Naive thymus-derived CD4-positive, alpha-beta T cell (primary cell): ENCODE measurements around the gene ERMP1. TPM values are rescaled to one million over a fixed set of nuclear protein-coding genes. Genes with fewer than 3 reads are reported as not detected.
A peak's percentile ranks its signal among the peaks of the same experiment; 100 is the strongest.

Source experiments
- ATAC-seq: fragments of 150-1000 bp; cut with Tn5 transposase; 2 replicates; pipeline ENCODE4 v1.10.0; 2021; ENCODE audit warnings: mild to moderate bottlenecking, moderate library complexity
- CTCF ChIA-PET: fragments of 350-600 bp; sonication (Branson Sonifier 250); formaldehyde crosslinking; loops from one replicate; lab custom pipeline; 2021; ENCODE audit warnings: antibody characterized with exemption; lab: Charles Lee
- POLR2A ChIA-PET: fragments of 350-600 bp; sonication (Branson Sonifier 250); formaldehyde crosslinking; loops from one replicate; lab custom pipeline; 2021; ENCODE audit warnings: antibody characterized with exemption, inconsistent platforms; lab: Charles Lee
- DNase-seq, 9 donors: peaks; one replicate each; pipeline versions ENCODE4 v3.0.0 to v3.0.0-alpha.2; 2020 to 2022; ENCODE audit warnings: mixed read lengths in 1 of 9
- H3K27ac ChIP-seq: one replicate; pipeline ENCODE4 v1.7.0; 2013; ENCODE audit warnings: mild to moderate bottlenecking, low read depth, low read length, moderate library complexity
- H3K27me3 ChIP-seq, 2 donors: one replicate each; pipeline ENCODE4 v1.7.0; 2013; ENCODE audit warnings: low read length in 2 of 2, mild to moderate bottlenecking in 2 of 2, moderate library complexity in 2 of 2; ENCODE audit not compliant: control insufficient read depth in 2 of 2, insufficient read depth in 2 of 2
- H3K36me3 ChIP-seq, 3 experiments: 1 replicate in 2 of 3; 2 replicates in 1 of 3; pipeline ENCODE4 v1.7.0; 2013; ENCODE audit warnings: low read length in 3 of 3, mild to moderate bottlenecking in 3 of 3, moderate library complexity in 1 of 3; ENCODE audit not compliant: insufficient read depth in 3 of 3, control insufficient read depth in 2 of 3
- H3K4me1 ChIP-seq, 2 donors: one replicate each; pipeline ENCODE4 v1.7.0; 2013; ENCODE audit warnings: low read length in 2 of 2, mild to moderate bottlenecking in 2 of 2, moderate library complexity in 1 of 2; ENCODE audit not compliant: control insufficient read depth in 2 of 2, insufficient read depth in 2 of 2
- H3K4me3 ChIP-seq: 2 replicates; pipeline ENCODE4 v1.7.0; 2013; ENCODE audit warnings: mild to moderate bottlenecking, low read length
- H3K9me3 ChIP-seq, 3 experiments: 1 replicate in 2 of 3; 2 replicates in 1 of 3; pipeline ENCODE4 v1.7.0; 2013; ENCODE audit warnings: low read length in 3 of 3; ENCODE audit not compliant: control insufficient read depth in 2 of 3
- H3K27ac Mint-ChIP-seq, 9 donors: one replicate each; pipeline ENCODE4 v1.8.0; 2020 to 2022; ENCODE audit warnings: mixed read lengths in 9 of 9, mild to moderate bottlenecking in 8 of 9, moderate library complexity in 5 of 9, inconsistent platforms in 2 of 9
- H3K27me3 Mint-ChIP-seq, 5 donors: one replicate each; pipeline ENCODE4 v1.8.0; 2021 to 2022; ENCODE audit warnings: mixed read lengths in 5 of 5, mild to moderate bottlenecking in 1 of 5
- H3K36me3 Mint-ChIP-seq, 5 donors: one replicate each; pipeline ENCODE4 v1.8.0; 2020 to 2022; ENCODE audit warnings: mixed read lengths in 5 of 5, mild to moderate bottlenecking in 3 of 5, inconsistent platforms in 1 of 5
- H3K4me1 Mint-ChIP-seq, 7 donors: one replicate each; pipeline ENCODE4 v1.8.0; 2020 to 2022; ENCODE audit warnings: mixed read lengths in 7 of 7, mild to moderate bottlenecking in 3 of 7, inconsistent platforms in 1 of 7
- H3K4me3 Mint-ChIP-seq, 10 donors: one replicate each; pipeline ENCODE4 v1.8.0; 2020 to 2022; ENCODE audit warnings: mild to moderate bottlenecking in 10 of 10, mixed read lengths in 10 of 10, moderate library complexity in 6 of 10, inconsistent platforms in 2 of 10
- H3K9me3 Mint-ChIP-seq, 11 donors: one replicate each; pipeline ENCODE4 v1.8.0; 2020 to 2022; ENCODE audit warnings: mixed read lengths in 11 of 11, mild to moderate bottlenecking in 4 of 11, inconsistent platforms in 1 of 11, moderate library complexity in 1 of 11
- intact Hi-C, 2 donors: fragments of 100-400 bp; cut with micrococcal nuclease; formaldehyde crosslinking; loops; one replicate each; pipeline ENCODE4 v1.15.1; 2023
- polyA plus RNA-seq, 2 donors: library from polyadenylated mRNA; unstranded; fragments of 300-500 nt; fragmentation: Illumina TruSeq; gene quantifications; one replicate each; pipeline ENCODE4 v1.2.3, GENCODE V29; 2021
- total RNA-seq, 6 experiments: library from RNA in 5 of 6; stranded (reverse) in 5 of 6; gene quantifications; 1 replicate in 5 of 6; 2 replicates in 1 of 6; pipeline ENCODE4 v1.2.3 and lab custom pipeline; 2021 to 2026

ERMP1 gene
- total and polyA plus RNA-seq, 7 experiments from 2014 or later = 7.3 to 37.1 (median 13.0) TPM

DNA sequence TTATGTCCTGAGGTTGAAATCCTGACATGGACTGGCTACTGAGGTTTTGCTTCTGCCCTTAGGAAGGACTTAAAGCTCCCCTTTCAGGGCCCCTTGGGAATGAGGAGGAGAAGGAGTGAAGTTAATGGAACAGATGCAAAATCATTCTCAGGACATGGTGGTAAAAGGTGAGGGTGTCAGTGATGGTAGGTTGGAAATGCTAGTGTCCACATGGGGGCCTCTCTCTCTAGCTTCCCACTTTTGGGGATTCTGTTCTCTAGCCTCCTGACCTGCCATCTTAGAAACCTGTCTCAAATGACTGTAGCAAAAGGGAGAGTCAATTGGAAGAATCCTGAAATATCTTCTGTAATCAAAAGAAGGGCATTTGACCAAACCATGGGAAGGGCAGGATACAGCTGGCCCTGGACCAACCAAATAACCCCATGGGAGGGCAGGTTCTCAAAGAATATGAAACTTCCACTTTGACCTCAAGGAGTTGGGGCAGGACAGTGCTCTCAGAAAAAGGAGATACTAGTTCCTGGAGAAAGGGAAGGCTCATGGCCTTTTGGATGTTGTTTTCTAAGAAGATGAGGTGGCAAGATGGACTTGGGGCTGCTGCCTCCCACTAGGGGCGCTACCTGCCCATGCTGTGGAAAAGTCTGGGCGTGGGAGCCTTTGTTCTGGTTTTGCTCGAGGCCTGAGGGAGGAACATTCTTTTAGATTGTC, 36.5 kb upstream of the ERMP1 start:
- H3K36me3 ChIP-seq = no peaks in the 10 kb centered on the region

DNA sequence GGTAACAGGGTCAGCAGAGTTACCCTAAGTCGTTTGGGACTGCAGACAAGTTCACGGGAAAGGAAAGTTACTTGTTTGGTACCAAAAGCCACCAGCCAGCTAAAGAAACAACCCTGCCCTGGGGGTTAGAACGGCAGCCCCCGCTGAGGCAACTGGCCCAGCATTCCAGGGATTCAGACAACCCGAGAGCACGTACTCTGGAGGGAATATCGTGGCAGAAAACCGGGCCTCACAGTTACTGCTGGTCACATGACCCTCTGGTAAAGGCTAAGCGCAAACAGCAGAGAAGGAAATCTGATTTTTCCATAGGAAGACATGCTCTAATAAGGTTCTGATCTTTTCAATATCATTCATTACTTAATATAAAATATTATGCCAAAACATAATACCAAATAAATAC, 35.3 kb upstream of the ERMP1 start:
- POLR2A ChIA-PET = no interaction called here
- Histone ChIP-seq H3K27me3 (no peaks in the 10 kb centered on the region), H3K4me3 (no peak overlapping the region), H3K9me3 (no peaks in the 10 kb centered on the region), H3K4me1 (no peaks in the 10 kb centered on the region), H3K36me3 (no peaks in the 10 kb centered on the region), H3K27ac (no peak overlapping the region)
- no peak overlapping the region for H3K27ac Mint-ChIP-seq
- peaks cover 0 to 21% (median 10%) of the 10 kb centered on the region in 5 donors for H3K36me3 Mint-ChIP-seq
- ATAC-seq = no peak
- no peak overlapping the region for H3K4me3 Mint-ChIP-seq
- peaks cover 0 to 9% (median 5%) of the 10 kb centered on the region in 7 donors for H3K4me1 Mint-ChIP-seq
- intact Hi-C loops = loop anchor here in 1 of 2 donors (2.0 kb wide), 1 partner anchor 35 kb away; the partner anchor contains the start of gene ERMP1
- no peaks in the 10 kb centered on the region for H3K9me3 Mint-ChIP-seq
- DNase-seq = no peak
- no peaks in the 10 kb centered on the region for H3K27me3 Mint-ChIP-seq
- CTCF ChIA-PET = no interaction called here

More for the DNA sequence above, 36.5 kb upstream of the ERMP1 start:
- intact Hi-C loops = loop anchor here in 1 of 2 donors (2.0 kb wide), 1 partner anchor 37 kb away; the partner anchor contains the start of gene ERMP1
- no peaks in the 10 kb centered on the region for H3K4me1 ChIP-seq
- Mint-ChIP-seq H3K27me3 (no peaks in the 10 kb centered on the region), H3K4me1 (peaks cover 6 to 21% (median 11%) of the 10 kb centered on the region in 7 donors), H3K36me3 (peaks cover 0 to 30% (median 10%) of the 10 kb centered on the region in 5 donors), H3K4me3 (no peak overlapping the region), H3K27ac (no peak overlapping the region), H3K9me3 (no peaks in the 10 kb centered on the region)
- ChIA-PET POLR2A (no interaction called here), CTCF (interaction anchor here (0.7 to 1.0 kb wide), 2 partner anchors 28 to 51 kb away, joined by 3 read pairs; no protein-coding TSS in a partner anchor)
- ATAC-seq (no peak), DNase-seq (peak in 1 of 9 donors; percentile 16)
- no peak overlapping the region for H3K4me3 ChIP-seq
- no peaks in the 10 kb centered on the region for H3K9me3 ChIP-seq
- H3K27me3 ChIP-seq = no peaks in the 10 kb centered on the region
- no peak overlapping the region for H3K27ac ChIP-seq

DNA sequence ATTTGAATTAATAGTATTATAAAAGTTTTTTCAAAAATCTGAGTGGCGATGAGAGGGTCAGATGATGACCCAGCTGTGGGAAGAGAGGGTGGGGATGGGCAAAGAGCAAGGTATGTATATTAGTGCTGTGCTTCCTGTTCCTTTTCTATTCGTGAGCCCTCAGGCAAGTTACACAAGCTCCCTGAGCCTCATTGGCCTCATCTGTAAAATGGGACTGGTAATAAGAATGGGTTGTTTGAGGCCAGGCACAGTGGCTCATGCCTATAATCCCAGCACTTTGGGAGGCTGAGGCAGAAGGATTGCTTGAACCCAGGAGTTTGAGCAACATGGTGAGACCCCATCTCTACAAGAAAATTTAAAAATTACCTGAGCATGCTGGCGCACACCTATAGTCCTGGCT, 33.8 kb upstream of the ERMP1 start:
- DNase-seq (no peak), ATAC-seq (no peak)
- no peaks in the 10 kb centered on the region for H3K36me3 ChIP-seq
- no peaks in the 10 kb centered on the region for H3K27me3 ChIP-seq
- H3K4me1 ChIP-seq = no peaks in the 10 kb centered on the region
- Mint-ChIP-seq H3K4me3 (no peak overlapping the region), H3K27me3 (no peaks in the 10 kb centered on the region), H3K27ac (no peak overlapping the region), H3K36me3 (peaks cover 0 to 20% (median 4%) of the 10 kb centered on the region in 5 donors), H3K4me1 (peaks cover 0 to 9% (median 1%) of the 10 kb centered on the region in 7 donors), H3K9me3 (no peaks in the 10 kb centered on the region)
- H3K27ac ChIP-seq = no peak overlapping the region
- H3K9me3 ChIP-seq = no peaks in the 10 kb centered on the region
- POLR2A ChIA-PET = no interaction called here
- H3K4me3 ChIP-seq = no peak overlapping the region
- intact Hi-C loops = no loop called here
- CTCF ChIA-PET = no interaction called here

- Mint-ChIP-seq H3K9me3 (no peaks in the 10 kb centered on the region), H3K27me3 (no peaks in the 10 kb centered on the region), H3K4me1 (peaks cover 0 to 9% (median 1%) of the 10 kb centered on the region in 7 donors), H3K36me3 (peaks cover 0 to 25% (median 7%) of the 10 kb centered on the region in 5 donors), H3K27ac (no peak overlapping the region), H3K4me3 (no peak overlapping the region)
- no peak for ATAC-seq
- H3K9me3 ChIP-seq = no peaks in the 10 kb centered on the region
- H3K27me3 ChIP-seq = no peaks in the 10 kb centered on the region
- intact Hi-C loops = no loop called here
- ChIA-PET CTCF (no interaction called here), POLR2A (no interaction called here)
- H3K4me1 ChIP-seq = no peaks in the 10 kb centered on the region
- DNase-seq = no peak
- H3K36me3 ChIP-seq = no peaks in the 10 kb centered on the region
- H3K4me3 ChIP-seq = no peak overlapping the region
- no peak overlapping the region for H3K27ac ChIP-seq
Observed at GRCh38 chr9:5866272-5866671, 33.4 kb upstream of the ERMP1 start.

- Histone ChIP-seq H3K4me3 (no peak overlapping the region), H3K27ac (no peak overlapping the region), H3K9me3 (no peaks in the 10 kb centered on the region), H3K27me3 (no peaks in the 10 kb centered on the region), H3K4me1 (no peaks in the 10 kb centered on the region), H3K36me3 (no peaks in the 10 kb centered on the region)
- no peak overlapping the region for H3K27ac Mint-ChIP-seq
- ChIA-PET POLR2A (interaction anchor here (0.5 kb wide), 2 partner anchors 13 to 247 kb away, joined by 3 read pairs; no protein-coding TSS in a partner anchor), CTCF (no interaction called here)
- H3K36me3 Mint-ChIP-seq = peaks cover 0 to 27% (median 8%) of the 10 kb centered on the region in 5 donors
- peaks cover 0 to 3% (median 0%) of the 10 kb centered on the region in 7 donors for H3K4me1 Mint-ChIP-seq
- intact Hi-C loops = no loop called here
- ATAC-seq (no peak), DNase-seq (no peak)
- H3K27me3 Mint-ChIP-seq = no peaks in the 10 kb centered on the region
- H3K9me3 Mint-ChIP-seq = no peaks in the 10 kb centered on the region
- no peak overlapping the region for H3K4me3 Mint-ChIP-seq
Observed at GRCh38 chr9:5864446-5864845, 31.5 kb upstream of the ERMP1 start.

- no peaks in the 10 kb centered on the region for H3K27me3 Mint-ChIP-seq
- peaks cover 0 to 32% (median 8%) of the 10 kb centered on the region in 5 donors for H3K36me3 Mint-ChIP-seq
- no peaks in the 10 kb centered on the region for H3K36me3 ChIP-seq
- H3K27ac Mint-ChIP-seq = no peak overlapping the region
- ATAC-seq = no peak
- H3K4me3 Mint-ChIP-seq = no peak overlapping the region
- ChIA-PET POLR2A (interaction anchor here (0.9 to 1.2 kb wide), 3 partner anchors 17 to 113 kb away, joined by 3 to 4 read pairs (median 3); no protein-coding TSS in a partner anchor), CTCF (no interaction called here)
- no peaks in the 10 kb centered on the region for H3K9me3 Mint-ChIP-seq
- peaks cover 0 to 2% (median 0%) of the 10 kb centered on the region in 7 donors for H3K4me1 Mint-ChIP-seq
- intact Hi-C loops = no loop called here
- no peaks in the 10 kb centered on the region for H3K9me3 ChIP-seq
- DNase-seq = no peak
- H3K27ac ChIP-seq = no peak overlapping the region
- no peak overlapping the region for H3K4me3 ChIP-seq
- H3K27me3 ChIP-seq = no peaks in the 10 kb centered on the region
- no peaks in the 10 kb centered on the region for H3K4me1 ChIP-seq
Observed at GRCh38 chr9:5863092-5863746, 30.3 kb upstream of the ERMP1 start.
